NCI-H524 treated with DMSO at 0.1 percent for 48 hours (cell line): ENCODE measurements around the gene DAB1.

Experiments used
- DNase-seq: peaks from one replicate; lab custom pipeline; 2025; lab: John Stamatoyannopoulos, UW

The DAB1 gene

DNA sequence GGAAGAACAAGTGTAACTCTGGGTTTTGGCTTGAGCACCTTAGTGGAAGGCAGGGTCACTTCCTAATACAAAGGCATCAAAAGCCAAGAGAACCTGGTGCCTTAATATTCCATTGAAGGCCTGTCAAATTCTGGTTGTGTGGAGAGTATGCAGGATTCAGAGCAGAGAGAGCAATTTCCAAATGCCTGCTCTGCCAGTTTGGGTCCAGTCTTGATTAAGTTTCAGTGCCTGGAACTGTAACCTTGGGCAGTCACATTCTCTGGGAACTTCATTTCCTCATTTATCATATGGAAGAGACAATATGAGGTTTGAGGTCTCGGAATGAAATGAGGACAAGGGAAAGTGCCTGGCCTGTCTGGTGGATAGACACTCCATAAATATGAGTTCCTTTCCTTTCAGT is 260.1 kb downstream of the DAB1 start:
- no peak for DNase-seq

DNA sequence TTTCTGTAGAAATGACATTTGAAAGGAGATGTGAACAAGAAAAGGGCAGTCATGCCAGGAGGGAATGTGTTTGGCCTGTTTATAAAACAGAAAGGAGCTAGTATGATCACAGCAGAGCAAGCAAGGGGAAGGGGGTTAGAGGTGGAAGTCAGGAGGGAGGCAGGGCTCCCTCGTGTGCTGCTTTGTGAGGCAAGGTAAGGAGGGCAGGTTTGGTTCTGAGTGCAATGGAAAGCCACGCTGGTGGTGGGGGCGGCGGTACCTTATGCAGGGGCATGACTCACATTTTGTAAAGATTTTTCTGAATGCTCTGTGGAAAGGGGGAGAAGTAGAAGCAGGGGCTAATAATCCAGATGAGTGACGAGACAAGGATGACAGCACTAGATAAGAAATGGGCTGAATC is 260.5 kb downstream of the DAB1 start:
- no peak for DNase-seq

- DNase-seq, result no peak
These were observed 261.1 kb downstream of the DAB1 start for GRCh38 chr1:57162607-57163261.

DNA sequence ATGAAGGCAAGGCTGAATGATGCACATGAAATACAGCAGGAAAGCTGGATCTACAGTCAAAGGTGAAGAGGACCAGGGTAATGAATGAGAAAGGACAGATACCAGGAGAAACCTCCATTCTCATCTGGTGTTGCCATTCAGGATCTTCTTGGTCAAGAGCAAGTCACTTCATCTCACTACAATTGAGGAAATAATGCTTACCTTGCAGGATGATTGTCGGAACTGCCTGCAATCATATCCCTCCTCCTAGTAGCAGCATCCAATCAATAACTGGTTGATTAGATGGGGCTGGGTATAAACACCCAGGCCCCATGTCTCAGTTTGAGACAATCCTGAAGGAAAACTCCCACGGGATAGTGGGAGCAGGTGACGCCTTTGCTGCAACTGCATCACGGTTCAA is 263.3 kb downstream of the DAB1 start:
- DNase-seq, result no peak

DNA sequence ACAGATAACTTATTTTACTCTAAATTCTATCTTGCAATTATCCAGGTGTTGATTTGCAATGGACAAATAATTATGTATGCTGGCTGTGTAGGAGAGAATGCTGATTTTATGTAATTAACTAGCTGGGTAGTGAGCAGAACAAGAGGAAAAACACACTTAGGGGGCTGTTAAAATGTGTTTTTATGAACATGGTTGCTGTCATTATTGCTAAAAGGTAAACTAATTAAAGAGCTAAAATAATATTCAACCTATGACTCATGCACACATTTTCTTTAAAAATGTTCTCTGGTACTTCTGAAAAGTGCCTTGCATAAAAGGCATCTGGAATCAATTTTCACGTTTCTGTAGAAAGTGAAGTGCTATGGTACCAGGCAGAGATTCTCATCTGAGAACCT is 265.3 kb downstream of the DAB1 start:
- DNase-seq, result no peak

DNA sequence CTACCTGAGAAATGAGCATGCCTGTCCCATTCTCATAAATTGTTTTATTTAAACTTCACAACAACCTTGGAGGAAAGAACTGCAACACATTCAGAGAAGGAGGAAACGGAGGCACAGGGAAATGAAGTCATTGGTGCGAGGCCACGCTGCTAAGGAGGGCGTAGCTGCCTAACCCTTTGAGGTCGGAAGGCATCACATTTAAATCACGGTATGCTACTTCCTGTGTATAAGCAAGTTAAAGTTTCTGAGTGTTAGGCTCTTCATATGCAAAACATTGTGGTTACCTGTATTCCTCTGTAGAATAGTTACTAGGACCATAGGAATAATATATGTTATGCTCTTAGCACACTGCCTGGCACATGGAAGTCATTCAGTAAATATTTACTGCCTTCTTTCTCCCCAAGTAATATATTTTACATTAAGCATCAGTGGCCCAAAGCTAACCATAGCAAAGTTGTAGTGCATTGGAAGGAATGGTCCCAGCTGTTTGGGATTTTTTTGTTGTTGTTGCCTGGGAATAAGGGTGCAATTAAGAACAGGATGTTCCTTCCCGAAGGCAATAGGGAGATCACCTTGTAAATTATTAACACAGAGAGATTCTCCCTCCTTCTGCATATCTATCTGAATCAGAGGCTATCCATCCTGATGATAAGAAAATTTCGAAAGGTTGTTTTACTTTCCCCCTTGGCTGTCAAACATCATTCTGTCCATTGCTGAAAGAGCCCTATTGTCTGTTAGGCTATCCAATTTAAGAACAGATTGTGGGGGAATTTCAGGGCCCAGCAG is 265.8 kb downstream of the DAB1 start:
- DNase-seq, result no peak

DNA sequence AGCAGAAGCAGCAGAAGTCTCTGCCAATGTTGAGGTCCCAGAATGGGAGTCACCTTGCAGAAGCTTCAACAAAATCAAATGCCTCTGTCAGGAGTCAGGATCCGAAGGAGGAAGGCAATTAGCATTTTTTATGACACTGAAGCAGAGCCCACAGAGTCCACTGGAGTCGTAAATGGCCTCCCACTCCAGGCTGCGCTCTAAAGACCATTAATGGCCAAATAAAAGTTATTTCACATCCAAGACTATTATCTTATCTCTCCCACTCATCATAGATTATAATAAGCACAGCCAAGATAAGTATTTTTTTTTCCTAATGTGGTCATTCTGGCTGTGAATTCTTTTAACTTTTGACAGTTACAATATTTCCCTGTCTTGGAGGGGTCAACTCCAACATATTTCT is 267.0 kb downstream of the DAB1 start:
- no peak for DNase-seq

DNA sequence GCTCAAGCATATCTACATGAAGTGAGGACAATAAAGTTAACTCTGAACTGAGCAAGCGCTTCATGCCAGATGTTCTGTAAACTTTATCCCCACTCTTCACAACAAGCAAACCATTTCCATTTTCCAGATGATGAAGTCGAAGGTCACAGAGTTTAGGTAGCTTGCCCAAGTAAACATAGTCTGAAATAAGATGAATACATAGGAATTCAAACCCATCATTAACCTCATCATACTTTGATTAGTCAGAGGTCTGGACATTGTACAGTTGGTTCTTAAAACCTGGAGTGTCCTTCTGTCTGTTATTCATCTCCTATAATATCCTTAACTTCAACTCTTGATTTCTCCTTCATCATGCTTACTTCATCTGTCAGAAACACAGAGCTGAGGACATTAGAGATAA is 277.8 kb downstream of the DAB1 start:
- no peak for DNase-seq

- no peak for DNase-seq
These were observed 280.9 kb downstream of the DAB1 start for GRCh38 chr1:57142999-57143398.

GRCh38 chr1:57142169-57142568 is 281.7 kb downstream of the DAB1 start:
- DNase-seq, result no peak

- no peak for DNase-seq
These were observed 285.3 kb downstream of the DAB1 start for GRCh38 chr1:57138432-57139078.

- no peak for DNase-seq
These were observed 285.9 kb downstream of the DAB1 start for GRCh38 chr1:57137980-57138379.

GRCh38 chr1:57134803-57135202 is 289.1 kb downstream of the DAB1 start:
- DNase-seq, result no peak

- DNase-seq, result no peak
These were observed 290.2 kb downstream of the DAB1 start for GRCh38 chr1:57133686-57134085.

GRCh38 chr1:57132993-57133622 is 290.8 kb downstream of the DAB1 start:
- DNase-seq, result no peak

- DNase-seq, result no peak
These were observed 292.0 kb downstream of the DAB1 start for GRCh38 chr1:57131701-57132394.

DNA sequence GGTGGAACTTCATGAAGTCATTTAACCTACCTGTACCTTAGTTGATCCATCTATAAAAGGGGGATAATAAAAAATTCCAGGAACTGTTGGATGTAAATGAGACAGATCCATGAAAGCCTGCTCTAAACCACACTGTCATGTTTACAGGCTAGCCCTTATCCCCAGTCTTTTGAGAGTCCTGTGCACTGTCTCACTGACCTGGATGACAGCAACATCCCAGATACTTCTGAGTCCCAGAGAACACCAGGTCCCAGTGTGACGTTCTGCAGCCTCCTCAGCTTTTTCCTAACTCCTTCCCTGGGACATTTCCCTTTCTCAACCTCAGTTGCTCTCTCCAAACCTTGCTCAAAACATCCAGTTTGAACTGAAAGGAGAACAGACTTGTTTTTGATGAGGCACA is 292.6 kb downstream of the DAB1 start:
- no peak for DNase-seq

DNA sequence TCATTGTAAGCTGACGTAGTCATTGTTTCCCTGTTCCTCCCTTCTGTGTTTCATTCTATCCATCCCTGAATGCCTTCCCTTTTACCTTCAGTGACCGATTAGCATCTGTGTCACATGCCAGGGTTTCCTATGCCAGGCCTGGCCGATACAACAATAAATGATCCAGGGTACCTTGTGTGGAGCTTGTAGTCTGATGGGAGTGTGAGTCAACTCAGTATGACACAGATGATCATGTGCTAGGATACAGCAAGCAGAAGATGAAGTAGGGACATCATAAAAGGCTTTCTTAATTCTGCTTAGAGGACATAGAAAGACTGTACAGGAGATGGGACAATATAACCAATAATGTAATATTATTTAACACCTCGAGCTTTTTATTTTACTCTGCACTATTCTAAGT is 294.0 kb downstream of the DAB1 start:
- DNase-seq, result no peak

DNA sequence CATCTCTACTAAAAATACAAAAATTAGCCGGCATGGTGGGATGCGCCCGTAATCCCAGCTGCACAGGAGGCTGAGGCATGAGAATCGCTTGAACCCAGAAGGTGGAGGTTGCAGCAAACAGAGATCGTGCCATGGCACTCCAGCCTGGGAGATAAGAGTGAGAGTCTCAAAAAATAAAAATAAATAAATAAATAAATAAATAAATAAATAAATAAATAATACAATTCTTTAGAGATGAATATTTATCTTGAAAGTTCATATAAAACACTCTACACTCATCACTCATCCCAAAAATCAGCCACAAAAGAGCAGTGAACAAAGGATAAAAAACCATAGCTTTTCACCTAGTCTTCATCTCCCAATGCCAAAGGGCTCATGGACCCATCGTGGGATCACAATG is 295.9 kb downstream of the DAB1 start:
- DNase-seq, result no peak

DNA sequence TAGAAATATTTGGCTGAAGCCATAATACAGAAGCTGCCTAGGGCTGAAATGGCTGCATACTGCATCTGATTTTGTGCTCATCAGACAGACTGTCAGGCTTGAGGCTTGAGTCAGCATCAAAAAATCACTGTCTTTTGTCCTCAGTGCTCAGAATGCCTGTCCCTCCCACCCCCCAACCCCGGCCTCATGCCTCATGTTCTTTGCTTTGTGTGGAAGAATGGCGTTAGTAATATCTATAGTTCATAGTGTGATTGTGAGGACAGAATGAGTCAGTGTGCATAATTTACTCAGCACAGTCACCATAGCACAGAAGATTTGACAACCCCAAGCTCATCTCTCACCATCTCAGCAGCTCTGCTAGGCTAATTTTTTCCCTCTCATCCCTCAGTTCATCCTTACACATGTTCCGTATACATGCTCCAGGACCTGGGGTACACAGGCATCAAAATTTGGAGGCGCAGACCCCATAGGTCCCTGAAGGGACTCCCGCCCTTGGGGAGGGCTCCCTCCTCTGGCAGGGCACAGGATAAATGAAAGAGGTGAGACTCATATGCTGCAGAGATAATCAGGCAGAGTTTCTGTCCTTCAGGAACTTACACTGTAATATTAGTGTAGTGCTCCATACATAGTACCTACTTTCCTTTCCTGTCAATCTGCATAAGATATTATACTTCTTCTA is 299.0 kb downstream of the DAB1 start:
- no peak for DNase-seq

DNA sequence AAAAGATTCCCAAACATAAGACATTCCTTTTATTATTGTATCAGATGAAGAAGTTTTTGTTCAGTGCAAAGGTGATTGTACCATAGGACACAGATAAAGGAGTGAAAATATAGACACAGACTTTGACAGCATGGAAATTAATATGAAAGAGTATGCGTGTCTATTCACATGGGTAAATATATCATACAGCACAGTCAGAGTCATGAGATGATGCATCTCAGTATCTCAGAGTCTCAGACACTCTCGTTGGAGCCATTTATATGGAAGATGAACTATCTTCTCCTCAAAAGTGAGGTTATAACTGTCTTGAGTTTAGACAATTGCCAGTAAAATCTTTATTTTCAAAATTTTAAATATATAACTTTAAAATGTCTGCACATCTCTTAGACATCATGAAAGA is 299.7 kb downstream of the DAB1 start:
- DNase-seq, result no peak

- DNase-seq, result no peak
These were observed 301.8 kb downstream of the DAB1 start for GRCh38 chr1:57122031-57122430.
